ENCODE results near the gene LCP2. TPM values are rescaled to one million over a fixed set of nuclear protein-coding genes. Genes with fewer than 3 reads are reported as not detected.

Gene LCP2
- total and polyA plus RNA-seq, 2 donors (not counting 3 experiments of a cell fraction or from before 2014, with no cell fraction given): not detected

GRCh38 chr5:170267431-170268152 lies 30.0 kb downstream of the LCP2 start:
- Histone ChIP-seq H3K4me1 (ENCODE audit: control insufficient read depth, extremely low read depth, insufficient read depth, low read length) (no peaks in the 10 kb centered on the region), H3K4me2 (ENCODE audit: insufficient read depth, low read length) (peak overlapping the region; percentile 56), H3K9me3 (replicated peaks; ENCODE audit: control insufficient read depth, insufficient read depth, low read length) (no peaks in the 10 kb centered on the region), H3K79me2 (ENCODE audit: control insufficient read depth, insufficient read depth, low read length) (no peaks in the 10 kb centered on the region), H3K4me3 (replicated peaks in 1 of 3; ENCODE audit: insufficient read depth in 1 of 3, low read depth in 1 of 3, low read length in 3 of 3) (no peak overlapping the region), H3K9ac (replicated peaks; ENCODE audit: extremely low read depth, insufficient read depth, low read length) (no peak overlapping the region), H3K9me1 (replicated peaks; ENCODE audit: control insufficient read depth, extremely low read depth, insufficient read depth, low read length) (no peaks in the 10 kb centered on the region), H4K20me1 (replicated peaks; ENCODE audit: control insufficient read depth, extremely low read depth, insufficient read depth, low read length) (no peaks in the 10 kb centered on the region), H2AFZ (ENCODE audit: low read depth, low read length) (peak overlapping the region; percentile 57), H3K27ac (ENCODE audit: insufficient read depth, low read depth, low read length) (no peak overlapping the region), H3K27me3 (ENCODE audit: control insufficient read depth in 2 of 2, insufficient read depth in 2 of 2, low read length in 2 of 2) (peaks cover 17 to 35% of the 10 kb centered on the region in 2 experiments), H3K36me3 (ENCODE audit: control insufficient read depth in 2 of 2, extremely low read depth in 1 of 2, insufficient read depth in 2 of 2, low read length in 2 of 2) (no peaks in the 10 kb centered on the region)
- POLR2A ChIA-PET: interaction anchor here (0.6 kb wide), 1 partner anchor 9 kb away, joined by 4 read pairs; no protein-coding TSS in a partner anchor
- CTCF ChIA-PET: interaction anchor here (0.6 to 4.8 kb wide), 20 partner anchors 11 to 686 kb away, joined by 3 to 32 read pairs (median 5); no protein-coding TSS in a partner anchor
- no TSS peak for BruUV-seq (replicated peaks)
- intact Hi-C loops (cut with micrococcal nuclease) (loop anchor here (1.0 to 5.0 kb wide), 8 partner anchors 42 to 366 kb away; no protein-coding TSS in a partner anchor), dilution Hi-C loops (cut with MboI; ENCODE audit: extremely low pct_ligation_motif_present, low sequenced_read_pairs) (no loop called here)
- TF ChIP-seq CTCF (IDR thresholded peaks at IDR 0.05; ENCODE audit: extremely low read depth in 1 of 2, insufficient read depth in 1 of 2, low read depth in 1 of 2, low read length in 2 of 2) (peak; percentile 81 to 83), MYC (IDR thresholded peaks at IDR 0.05; ENCODE audit: low read depth, low read length) (no peak), EZH2 (IDR thresholded peaks at IDR 0.05; ENCODE audit: borderline replicate concordance, low read depth, low read length, severe bottlenecking) (no peak)
- DNase-seq (ENCODE audit: low read depth, low spot score) (peak; percentile 75), FAIRE-seq (peak; percentile 91)

Measured in endothelial cell of umbilical vein (primary cell).